K562 (cell line): Measurements from ENCODE around the gene AGO1. TPM values are rescaled to one million over a fixed set of nuclear protein-coding genes. Genes with fewer than 3 reads are reported as not detected.

Experiments used
- ARID3A ChIP-seq: IDR thresholded peaks from 2 replicates; pipeline ENCODE4 v1.6.1; 2012; ENCODE audit warnings: low read depth, low read length, improper control_type of control experiment, borderline replicate concordance
- BDP1 ChIP-seq: IDR thresholded peaks from 3 replicates; pipeline ENCODE4 v1.6.1; 2011; ENCODE audit not compliant: insufficient read length, insufficient read depth
- BHLHE40 ChIP-seq: IDR thresholded peaks from 2 replicates; pipeline ENCODE4 v1.6.1; 2011; ENCODE audit warnings: low read length, improper control_type of control experiment
- C11orf30 ChIP-seq: fragments of 450-650 bp; IDR thresholded peaks from 2 replicates; pipeline ENCODE4 v1.6.1; 2016; ENCODE audit warnings: low read depth, mild to moderate bottlenecking
- CREB1 ChIP-seq, 2 experiments: sonication (generic) in 1 of 2; formaldehyde crosslinking in 1 of 2; IDR thresholded peaks; 2 replicates each; pipeline versions ENCODE4 v1.6.1 to v1.8.0; 2012 to 2022; ENCODE audit warnings: inconsistent platforms in 1 of 2, mild to moderate bottlenecking in 1 of 2, missing genetic modification reagents in 1 of 2, moderate library complexity in 1 of 2
- ELF1 ChIP-seq: fragments of 200-800 bp; sonication (Bioruptor generic); IDR thresholded peaks from 2 replicates; pipeline ENCODE4 v1.6.1; 2016; ENCODE audit warnings: missing genetic modification characterization, missing compliant biosample characterization
- MAFG ChIP-seq: fragments of 450-650 bp; conservative IDR thresholded peaks from 2 replicates; pipeline ENCODE4 v1.6.1; 2016; ENCODE audit warnings: missing genetic modification characterization, missing compliant biosample characterization
- MCM5 ChIP-seq: fragments of 450-650 bp; IDR thresholded peaks from 2 replicates; pipeline ENCODE4 v1.6.1; 2016; ENCODE audit warnings: low read depth
- MNT ChIP-seq, 2 experiments: fragments of 450-650 bp; conservative IDR thresholded peaks; 2 replicates each; pipeline ENCODE4 v1.6.1; 2017; ENCODE audit warnings: mild to moderate bottlenecking in 2 of 2, moderate library complexity in 2 of 2
- MTA2 ChIP-seq: fragments of 450-650 bp; IDR thresholded peaks from 2 replicates; pipeline ENCODE4 v1.6.1; 2016; ENCODE audit warnings: low read depth
- NCOR1 ChIP-seq: fragments of 450-650 bp; IDR thresholded peaks from 2 replicates; pipeline ENCODE4 v1.6.1; 2016; ENCODE audit warnings: mild to moderate bottlenecking, moderate library complexity
- PCBP1 ChIP-seq: fragments of 200-400 bp; formaldehyde crosslinking; IDR thresholded peaks from 2 replicates; pipeline ENCODE4 v1.6.1; 2018; ENCODE audit warnings: mild to moderate bottlenecking, low read depth, low read length; ENCODE audit not compliant: poor library complexity, severe bottlenecking
- PHF21A ChIP-seq: fragments of 450-650 bp; IDR thresholded peaks from 2 replicates; pipeline ENCODE4 v1.6.1; 2017; ENCODE audit warnings: low read depth, borderline replicate concordance
- RBBP5 ChIP-seq: fragments of 200-600 bp; sonication (generic); IDR thresholded peaks from 2 replicates; pipeline ENCODE4 v1.6.1; 2012; ENCODE audit warnings: borderline replicate concordance, mild to moderate bottlenecking, low read length, control low read depth, inconsistent platforms; ENCODE audit not compliant: insufficient read depth, poor library complexity, severe bottlenecking
- RHOXF2B ChIP-seq: fragments of 250-450 bp; sonication (Bioruptor Pico); conservative IDR thresholded peaks from 2 replicates; pipeline ENCODE4 v1.5.1; 2021
- SAFB ChIP-seq: fragments of 200-400 bp; formaldehyde crosslinking; IDR thresholded peaks from 2 replicates; pipeline ENCODE4 v1.6.1; 2017; ENCODE audit warnings: low read depth, low read length, borderline replicate concordance
- SRF ChIP-seq, 2 experiments: fragments of 250-450, 450-650 bp in 1 of 2; sonication (Bioruptor Pico) in 1 of 2; sonication (generic) in 1 of 2; formaldehyde crosslinking; IDR thresholded peaks; 2 replicates each; pipeline versions ENCODE4 v1.5.0 to v1.5.1; 2020 to 2022; ENCODE audit warnings: mild to moderate bottlenecking in 1 of 2, missing genetic modification reagents in 1 of 2
- TAF15 ChIP-seq: fragments of 200-400 bp; formaldehyde crosslinking; IDR thresholded peaks from 2 replicates; pipeline ENCODE4 v1.6.1; 2017; ENCODE audit warnings: mild to moderate bottlenecking, low read depth, low read length, moderate library complexity
- VEZF1 ChIP-seq: fragments of 200-800 bp; sonication (Bioruptor generic); IDR thresholded peaks from 2 replicates; pipeline ENCODE4 v1.6.1; 2017; ENCODE audit warnings: missing genetic modification characterization, missing compliant biosample characterization
- ZBTB43 ChIP-seq: sonication (generic); formaldehyde crosslinking; IDR thresholded peaks from 2 replicates; pipeline ENCODE4 v1.8.0; 2023; ENCODE audit warnings: mild to moderate bottlenecking, missing genetic modification reagents
- ZNF445 ChIP-seq: fragments of 250-450 bp; sonication (Bioruptor Pico); IDR thresholded peaks from 2 replicates; pipeline ENCODE4 v1.4.0; 2020; ENCODE audit warnings: low read depth, mild to moderate bottlenecking, moderate library complexity
- ZNF644 ChIP-seq: fragments of 200-800 bp; sonication (Bioruptor generic); IDR thresholded peaks from 2 replicates; pipeline ENCODE4 v1.6.1; 2016; ENCODE audit warnings: low read depth, missing genetic modification characterization, missing compliant biosample characterization
- polyA plus RNA-seq, 8 experiments: library from polyadenylated mRNA; depleted of rRNA in 4 of 8; stranded (reverse) in 5 of 8; unstranded in 3 of 8; fragments of >200 nt; fragmentation: Nextera tagmentation in 2 of 8; fragmentation: Illumina TruSeq in 1 of 8; extraction: Ambion mirVana in 2 of 8; extraction: Trizol in 1 of 8; gene quantifications; 2 replicates each; pipeline versions ENCODE4 v1.2.1 to v1.2.3, GENCODE V29; 2011 to 2014; ENCODE audit warnings: inconsistent platforms in 1 of 8, missing spikeins in 1 of 8
- total RNA-seq, 7 experiments: library from RNA; depleted of rRNA in 6 of 7; stranded (reverse); fragments of >200 nt in 6 of 7; fragmentation: Illumina TruSeq in 2 of 7; extraction: Trizol in 2 of 7; gene quantifications; 2 replicates each; pipeline versions ENCODE4 v1.2.1 to v1.2.3, GENCODE V29; 2011 to 2021; ENCODE audit warnings: low replicate concordance in 1 of 7

Gene AGO1
- total and polyA plus RNA-seq, 9 of the 15 experiments (the other 6 are each of a cell fraction or from before 2014, with no cell fraction given) = 7.3 to 64.2 (median 26.0) TPM

GRCh38 chr1:35882945-35883634 is at the start of gene AGO1 (continued):
- TF ChIP-seq RBBP5 (peak; percentile 48), ARID3A (no peak), ZNF644 (tag) (no peak), RHOXF2B (CRISPR knock-in tag) (no peak), BDP1 (no peak), MTA2 (no peak), ZBTB43 (CRISPR knock-in tag) (no peak), ELF1 (tag) (peak; percentile 37; the same call in 1 of the 2 replicates), PCBP1 (no peak), NCOR1 (no peak), SAFB (no peak), CREB1 (IDR thresholded peaks at IDR 0.05) (0 out of 2 replicates have a peak, but pooled peaks have one; percentile 50), CREB1 (CRISPR knock-in tag; IDR thresholded peaks at IDR 0.05) (peak; percentile 68), MAFG (tag) (no peak), C11orf30 (no peak), BHLHE40 (peak; percentile 23; the same call in 1 of the 2 replicates), TAF15 (no peak), MCM5 (no peak), PHF21A (no peak), SRF (CRISPR knock-in tag; IDR thresholded peaks at IDR 0.05) (peak in 1 of 2 experiments; percentile 57; a peak in 1 of 4 replicates), VEZF1 (CRISPR knock-in tag) (peak; percentile 95), ZNF445 (CRISPR knock-in tag) (no peak; the same call in 1 of the 2 replicates), MNT (conservative IDR thresholded peaks at IDR 0.05) (peak; percentile 65 to 75)
